Esophagus squamous epithelium (tissue), 4 donors: ENCODE measurements around the gene WDR35.

Experiments used
- CTCF ChIP-seq, 6 experiments: fragments of 450-650 bp in 4 of 6; fragments of 200-600 bp in 2 of 6; sonication (generic) in 2 of 6; IDR thresholded peaks; one replicate each; pipeline ENCODE4 v1.5.1; 2016 to 2019; ENCODE audit warnings: antibody characterized with exemption in 6 of 6, mild to moderate bottlenecking in 4 of 6, moderate library complexity in 4 of 6
- POLR2A ChIP-seq, 4 donors: fragments of 450-650 bp; IDR thresholded peaks; one replicate each; pipeline ENCODE4 v1.6.1; 2017; ENCODE audit warnings: antibody characterized with exemption in 4 of 4, mild to moderate bottlenecking in 4 of 4, moderate library complexity in 3 of 4

DNA sequence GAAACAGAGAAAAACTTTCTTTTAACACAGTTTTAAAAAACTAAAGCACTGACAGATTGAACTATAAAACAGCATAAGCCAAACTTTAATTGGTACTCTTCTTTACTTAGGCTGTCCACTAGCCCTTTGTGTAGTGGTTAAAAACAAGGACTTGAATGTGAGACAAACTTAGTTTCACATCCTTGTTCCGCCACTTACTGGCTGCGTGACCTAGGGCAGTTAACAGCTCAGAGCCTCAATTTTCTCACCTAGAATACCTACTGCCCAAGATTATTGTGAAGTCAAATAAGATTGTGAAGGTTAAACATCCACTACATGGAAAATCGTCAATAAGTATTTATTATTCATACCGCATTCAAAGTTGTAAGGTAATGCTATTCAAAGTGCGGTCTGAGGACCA is 2.0 kb downstream of the WDR35 start:
- TF ChIP-seq CTCF (IDR thresholded peaks at IDR 0.05), result no peak
- no peak for TF ChIP-seq POLR2A (IDR thresholded peaks at IDR 0.05)
